ENCODE data around the gene ANO2.
"Not testable (repeated sequence)": the region's sequence is repeated elsewhere in the genome, so short reads cannot be mapped to it uniquely, and the experiment has no call there.

ANO2 gene

DNA sequence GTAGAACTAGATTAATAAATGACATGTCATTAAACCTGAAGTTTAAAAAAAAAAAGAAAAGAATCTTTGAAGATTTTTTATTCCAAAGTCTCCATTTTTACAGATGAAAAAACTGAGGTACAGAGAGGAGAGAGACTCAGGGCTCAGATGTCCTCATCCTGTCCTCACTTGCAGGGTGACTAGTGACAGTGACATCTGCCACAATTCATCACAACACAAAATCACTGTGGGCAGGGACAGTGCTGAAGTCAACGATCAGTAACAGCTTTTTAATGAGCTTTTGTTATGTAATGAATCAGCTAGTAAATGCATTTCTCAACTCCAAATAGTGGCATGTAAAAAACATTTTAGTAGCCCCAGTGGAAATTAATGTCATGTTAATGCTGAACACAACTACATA is 374.6 kb downstream of the ANO2 start:
- DNase-seq = no peak

DNA sequence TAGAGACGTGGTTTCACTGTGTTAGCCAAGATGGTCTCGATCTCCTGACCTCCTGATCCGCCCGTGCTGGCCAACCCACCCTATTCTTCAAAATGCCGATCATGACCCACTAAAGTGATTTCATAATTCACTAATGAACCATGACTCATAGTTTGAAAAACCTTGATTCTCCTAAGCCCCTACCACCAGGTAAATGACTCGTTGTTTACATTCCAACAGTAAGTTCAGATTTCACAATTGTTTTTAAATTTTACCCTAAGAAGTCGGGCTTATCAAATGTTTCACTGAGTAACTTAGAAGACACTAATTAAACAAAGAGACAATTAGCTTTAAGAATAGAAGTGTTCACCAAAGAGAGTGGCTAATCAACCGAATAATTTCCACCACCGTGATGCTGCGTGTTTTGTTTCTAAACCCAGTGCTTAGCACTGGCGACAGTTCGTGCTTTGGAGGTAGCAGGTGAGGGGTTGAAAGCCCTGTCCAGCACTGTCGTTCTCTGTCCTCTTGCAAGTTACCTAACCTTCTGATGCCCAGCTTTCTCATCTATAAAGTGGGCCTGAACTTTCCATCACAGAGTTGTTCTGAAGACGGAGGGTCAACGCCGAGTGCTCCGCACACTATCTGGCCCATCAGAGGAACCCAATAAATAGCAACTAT is 376.6 kb downstream of the ANO2 start:
- no peak for DNase-seq

DNA sequence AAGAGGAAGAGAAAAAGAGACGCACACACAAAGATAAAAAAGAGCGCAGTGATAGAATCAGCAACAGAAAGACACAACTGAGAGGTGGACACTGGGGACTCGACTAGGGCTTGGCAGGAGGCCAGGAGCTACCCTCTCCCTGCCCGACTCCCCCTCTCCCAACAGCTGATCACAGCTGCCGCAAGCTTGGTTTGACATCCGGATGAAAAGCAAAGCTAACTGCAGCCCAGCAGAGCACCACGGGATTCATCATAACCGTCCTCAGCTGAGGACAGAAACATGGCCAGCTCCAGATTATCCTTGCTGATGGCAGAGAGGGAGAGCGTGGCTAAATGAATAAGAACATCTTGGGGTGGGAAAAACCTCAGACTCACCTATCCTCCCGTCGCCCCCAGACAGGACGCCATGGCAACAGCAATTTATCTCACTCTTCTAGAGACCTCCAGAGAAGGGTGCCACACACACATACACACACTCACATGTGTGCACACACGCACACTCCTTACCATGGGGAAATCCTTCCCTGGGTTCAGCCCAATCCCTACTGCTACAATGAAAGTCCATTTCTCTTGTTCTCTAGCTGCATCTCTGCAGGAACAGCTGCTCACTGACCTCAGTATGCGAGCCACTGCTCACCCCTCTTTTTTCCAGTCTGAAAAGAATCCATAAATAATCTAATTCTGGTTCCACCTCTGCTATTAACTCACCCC is 377.9 kb downstream of the ANO2 start:
- no peak for DNase-seq

DNA sequence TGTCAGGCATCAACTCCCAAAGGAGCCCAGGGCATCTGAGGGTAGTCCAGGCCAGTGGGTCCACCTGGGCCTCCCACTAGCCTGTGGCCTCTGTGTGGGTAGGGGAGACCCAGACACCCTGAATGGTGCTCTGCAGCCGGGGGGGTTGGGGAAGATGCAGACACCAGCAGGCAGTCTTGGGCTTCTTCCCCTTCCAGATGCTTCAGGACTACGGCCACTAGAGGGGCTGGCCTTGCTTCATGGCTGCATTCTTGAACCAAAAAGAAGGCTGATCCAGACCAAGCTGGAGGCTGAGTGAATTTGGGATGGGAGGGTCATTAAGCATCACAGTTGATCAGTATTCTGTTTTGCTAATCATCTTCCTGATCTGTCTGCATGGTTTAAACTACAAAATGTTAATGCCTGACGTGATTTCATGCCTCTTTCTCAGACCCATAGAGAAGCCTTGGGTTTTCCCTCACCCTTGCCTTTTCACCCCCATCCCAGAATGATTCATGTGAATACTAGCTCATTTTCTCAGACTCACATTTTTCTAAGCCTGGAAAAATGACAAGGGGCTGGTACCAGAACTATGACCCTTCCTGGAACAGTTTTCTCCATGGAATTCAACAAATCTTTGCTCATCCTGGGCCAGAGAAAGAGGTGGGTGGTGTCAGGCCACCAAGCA is 379.0 kb downstream of the ANO2 start:
- no peak for DNase-seq

GRCh38 chr12:5562581-5562980 is 382.5 kb downstream of the ANO2 start:
- DNase-seq = no peak

DNA sequence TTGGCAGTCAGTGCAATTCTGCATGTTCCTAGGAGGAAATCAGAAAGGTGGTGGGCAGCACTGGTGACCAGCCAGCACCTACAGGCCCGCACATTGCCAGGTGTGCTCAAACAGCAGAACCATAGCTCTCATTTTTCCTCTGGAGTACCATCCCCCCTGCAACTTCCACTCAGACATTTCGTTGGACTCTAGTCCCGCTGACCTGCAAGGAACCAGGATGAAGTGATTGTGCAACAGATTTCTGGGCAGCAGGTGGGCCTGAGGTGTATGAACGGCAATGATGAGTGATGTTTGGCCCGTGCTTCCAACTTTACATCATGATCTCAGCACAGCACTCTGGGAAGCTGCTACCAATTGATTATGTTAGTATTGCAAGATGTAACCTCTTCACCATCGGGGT is 383.2 kb downstream of the ANO2 start:
- DNase-seq = no peak

GRCh38 chr12:5561057-5561456 is 384.0 kb downstream of the ANO2 start:
- no peak for DNase-seq

DNA sequence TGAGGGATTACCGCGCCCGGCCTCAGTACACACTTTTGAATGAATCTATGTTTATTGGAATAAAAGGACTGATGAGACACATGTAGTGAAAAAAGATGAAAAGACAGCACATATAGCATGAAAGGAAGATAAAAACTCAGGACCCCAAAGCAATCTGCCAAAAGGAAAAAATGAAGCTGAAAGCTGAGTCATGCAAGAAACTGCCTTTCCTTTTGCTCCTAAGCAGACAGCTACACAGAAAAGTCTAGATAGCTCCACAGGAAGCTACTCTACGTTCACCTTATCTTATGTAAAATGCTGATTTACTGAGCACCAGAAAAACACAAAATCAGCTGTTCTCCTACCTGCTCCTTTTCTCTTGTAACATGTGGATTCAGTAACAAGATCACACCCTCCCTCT is 384.8 kb downstream of the ANO2 start:
- DNase-seq = no peak

DNA sequence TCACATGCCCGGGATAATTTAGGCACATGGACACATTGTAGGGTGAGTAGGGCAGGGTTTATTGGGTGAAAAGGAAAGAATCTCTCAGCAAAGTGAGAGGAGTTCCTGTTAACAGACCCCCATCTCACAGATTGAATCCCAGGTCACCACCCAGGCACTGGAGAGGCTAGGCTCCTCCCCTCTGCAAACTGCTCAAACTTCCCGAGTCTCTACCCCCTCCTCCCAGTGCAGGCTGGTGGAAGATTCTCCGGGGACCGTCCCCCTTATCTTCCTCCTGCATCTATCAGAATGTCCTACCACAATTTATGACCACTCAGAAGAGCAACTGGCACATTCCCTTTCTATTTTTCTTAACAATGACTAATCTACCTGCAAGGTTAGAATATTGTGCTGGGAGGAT is 387.2 kb downstream of the ANO2 start:
- DNase-seq = no peak

DNA sequence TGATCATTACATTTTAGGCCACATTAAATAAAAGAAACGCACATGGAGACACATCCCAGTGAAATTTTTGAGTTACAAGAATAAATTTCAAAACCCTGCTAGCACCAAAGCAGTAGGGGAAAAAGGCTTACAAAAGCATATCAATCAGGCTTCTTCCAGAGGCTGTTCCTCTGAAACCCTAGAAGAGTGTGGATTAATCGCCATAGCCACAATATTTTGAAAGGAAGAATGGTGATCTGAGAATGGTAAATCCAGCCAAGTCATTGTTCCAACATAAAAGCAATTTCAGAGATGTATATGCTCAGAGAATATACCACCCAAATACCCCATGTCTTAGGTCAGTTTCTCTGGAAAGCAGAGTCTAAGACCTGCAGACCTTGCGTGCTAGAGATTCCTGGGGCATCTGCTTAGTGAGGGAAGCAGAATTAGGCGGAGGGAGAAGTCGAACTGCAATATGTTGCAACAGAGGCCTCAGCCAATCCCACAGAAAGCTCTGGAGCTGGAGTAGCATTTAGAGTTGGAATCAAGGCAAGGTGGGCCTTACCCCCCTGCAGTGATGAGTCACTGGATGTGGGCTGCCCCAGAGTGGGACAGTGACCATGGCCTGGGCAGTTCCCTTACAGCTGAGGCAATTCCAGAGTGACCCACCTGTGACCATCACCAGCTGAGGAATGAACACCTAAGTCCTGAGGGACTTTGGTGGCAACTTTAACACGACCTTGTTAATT is 387.9 kb downstream of the ANO2 start:
- DNase-seq = no peak

GRCh38 chr12:5556033-5556614 is 388.9 kb downstream of the ANO2 start:
- no peak for DNase-seq

DNA sequence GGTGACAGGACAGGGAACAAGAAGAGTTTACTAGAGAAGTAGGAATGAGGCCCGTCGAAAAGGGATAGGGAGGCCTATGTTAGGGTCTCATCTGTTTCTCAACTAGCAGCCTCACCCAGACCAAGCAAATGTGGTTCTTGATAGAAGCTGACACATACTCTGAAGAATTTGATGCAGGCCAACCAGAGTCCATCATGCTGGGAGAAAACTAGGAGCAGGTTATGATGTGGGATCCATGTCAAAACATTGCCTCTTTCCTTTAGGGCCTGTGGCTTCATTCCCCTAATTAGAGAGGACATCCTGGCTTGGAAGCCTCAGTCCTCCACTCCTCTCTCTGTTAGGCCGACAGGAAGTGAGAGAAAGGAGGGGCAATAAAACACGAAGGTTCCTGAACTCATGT is 390.3 kb downstream of the ANO2 start:
- DNase-seq = no peak

DNA sequence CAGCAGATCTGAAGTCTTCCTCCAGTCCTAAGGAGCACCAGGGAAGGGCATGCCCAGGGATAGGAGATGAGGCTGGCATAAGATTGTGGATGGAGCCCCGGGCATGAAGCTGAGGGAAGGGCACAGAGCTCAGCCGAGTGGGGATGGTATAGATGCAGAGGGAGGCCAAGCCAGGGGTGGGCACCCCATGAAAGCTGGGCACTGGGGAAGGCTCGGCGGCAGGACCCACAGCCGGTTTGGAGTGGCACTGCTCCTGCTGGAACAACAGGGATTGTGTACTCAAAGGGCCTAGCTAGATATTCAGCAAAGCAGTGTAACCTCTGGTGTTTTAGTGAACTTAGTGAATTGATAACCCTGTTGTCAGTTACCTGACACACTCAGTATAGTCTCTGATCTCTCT is 396.0 kb downstream of the ANO2 start:
- DNase-seq = no peak

DNA sequence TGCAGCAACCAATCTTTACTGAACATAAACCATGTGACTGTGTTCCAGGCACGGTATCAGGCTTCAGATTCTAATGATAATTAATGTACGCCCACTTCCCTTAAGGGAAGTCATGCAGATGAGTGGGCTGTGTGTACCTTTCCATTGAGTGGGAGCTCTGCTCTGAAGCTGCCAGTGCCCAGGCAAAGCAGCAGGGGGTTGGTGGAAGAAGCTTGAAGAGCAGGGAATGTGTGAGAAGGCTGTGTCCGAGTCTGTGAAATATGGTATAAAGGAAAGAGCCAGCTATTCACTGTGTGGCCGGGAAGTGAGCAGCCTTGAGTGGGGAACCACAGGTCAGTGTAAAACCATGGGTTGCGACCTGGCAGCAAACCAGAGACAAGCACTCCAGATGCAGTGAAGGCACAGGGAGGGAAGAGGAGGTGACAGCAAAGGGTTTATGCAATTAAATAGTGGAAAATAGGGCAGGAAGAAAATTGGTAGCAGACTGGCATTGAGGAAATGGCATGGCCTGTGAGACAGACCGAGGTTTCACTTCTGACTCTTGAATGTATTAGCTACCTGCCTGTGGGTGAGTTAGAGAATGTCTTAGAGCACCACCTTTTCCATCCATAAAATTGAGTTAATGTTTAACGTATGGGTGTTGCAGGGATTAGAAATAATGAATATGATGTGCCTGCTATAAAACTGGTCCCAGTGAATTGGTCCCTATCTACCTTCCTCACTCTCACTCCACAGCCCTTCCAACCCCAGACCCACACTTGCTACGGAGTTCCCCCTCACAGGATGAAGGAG is 396.7 kb downstream of the ANO2 start:
- DNase-seq = no peak

- DNase-seq = no peak
Measured at GRCh38 chr12:5546616-5547015, 398.4 kb downstream of the ANO2 start.

DNA sequence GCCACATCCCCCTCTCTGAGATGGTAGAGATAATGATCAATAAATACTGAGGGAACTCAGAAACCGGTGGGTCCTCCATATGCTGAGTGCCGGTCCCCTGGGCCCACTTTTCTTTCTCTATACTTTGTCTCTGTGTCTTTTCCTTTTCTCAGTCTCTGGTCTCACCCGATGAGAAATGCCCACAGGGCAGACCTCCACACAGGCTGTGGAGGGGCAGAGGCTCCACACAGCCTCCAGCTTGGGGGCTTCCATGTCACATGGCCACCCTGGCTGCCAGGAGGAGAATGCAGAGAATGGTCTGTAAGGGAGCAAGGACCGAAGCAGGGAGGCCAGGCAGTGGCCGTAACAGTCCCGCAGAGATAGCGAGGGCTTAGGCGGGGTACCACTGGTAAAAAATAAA is 407.3 kb downstream of the ANO2 start:
- DNase-seq = no peak

GRCh38 chr12:5537026-5537615 is 407.9 kb downstream of the ANO2 start:
- not testable (repeated sequence) for DNase-seq

DNA sequence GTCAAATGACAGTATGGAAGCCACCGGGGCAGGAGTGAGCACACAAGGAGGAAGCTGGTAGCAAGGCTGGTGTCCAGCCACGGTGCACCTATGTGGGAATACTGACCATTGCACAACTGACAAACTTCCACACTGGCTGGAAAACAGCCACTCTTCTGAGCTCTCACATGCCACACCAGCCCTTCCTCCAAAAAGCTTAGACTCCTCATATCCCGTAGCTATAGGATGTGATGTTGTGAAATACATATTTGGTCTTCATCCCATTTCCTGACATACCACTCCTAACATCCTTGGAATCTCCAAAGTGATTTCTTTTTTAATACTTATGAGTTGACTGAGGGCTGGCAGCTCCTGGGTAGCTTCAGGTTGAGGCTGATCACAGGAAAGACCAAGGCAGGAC is 409.5 kb downstream of the ANO2 start:
- DNase-seq = no peak

- DNase-seq = no peak
Measured at GRCh38 chr12:5534426-5535199, 410.4 kb downstream of the ANO2 start.

DNA sequence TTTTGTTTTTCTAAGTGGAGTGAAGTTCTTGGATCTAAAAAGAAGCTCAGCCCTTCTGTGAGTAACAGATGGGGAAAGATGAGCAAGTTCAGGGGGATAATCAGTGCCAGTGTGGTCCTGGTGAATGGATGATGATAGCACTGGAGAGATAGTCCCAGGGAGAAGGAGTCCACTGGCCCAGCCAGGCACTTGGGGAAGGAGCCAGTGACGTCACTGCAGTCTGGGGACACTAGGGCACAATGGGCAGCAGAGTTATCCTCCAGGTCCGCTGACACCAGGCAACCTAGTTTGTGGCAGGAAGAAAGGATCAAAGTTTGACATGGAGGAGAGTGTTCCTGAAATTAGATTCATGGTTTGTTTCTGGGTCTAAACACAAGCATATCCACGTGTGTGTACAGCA is 411.7 kb downstream of the ANO2 start:
- DNase-seq = no peak

DNA sequence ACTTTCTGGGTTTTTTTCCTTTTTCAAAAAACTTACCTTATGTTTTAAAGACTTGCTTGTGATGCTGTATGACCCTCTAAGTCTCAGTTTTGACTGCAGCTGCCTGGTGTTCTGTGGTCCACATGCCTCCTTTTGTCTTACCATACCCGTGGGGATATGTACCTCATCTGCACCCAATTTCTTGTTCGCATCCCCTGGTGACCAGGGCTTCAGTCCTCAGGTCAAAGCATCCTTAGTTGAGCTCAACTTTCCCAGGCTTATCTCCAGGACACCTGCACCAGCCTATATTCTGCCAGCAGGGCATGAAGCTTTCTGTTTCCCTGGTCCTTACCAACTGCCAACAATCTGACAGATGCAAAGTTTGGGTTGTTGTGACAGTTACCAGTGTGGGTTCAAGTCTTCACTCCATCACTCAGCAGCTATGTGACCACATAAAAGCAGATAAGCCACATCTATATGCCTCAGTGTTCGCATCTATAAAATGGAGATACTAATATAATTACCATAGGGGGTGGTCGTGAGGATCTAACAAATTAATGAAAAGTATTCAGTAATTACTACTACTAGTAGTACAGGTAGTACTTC is 419.2 kb downstream of the ANO2 start:
- no peak for DNase-seq

Data from NCI-H524 treated with DMSO at 0.1 percent for 48 hours (cell line).